ENCODE data around the gene EID1.

Gene EID1, protein sequence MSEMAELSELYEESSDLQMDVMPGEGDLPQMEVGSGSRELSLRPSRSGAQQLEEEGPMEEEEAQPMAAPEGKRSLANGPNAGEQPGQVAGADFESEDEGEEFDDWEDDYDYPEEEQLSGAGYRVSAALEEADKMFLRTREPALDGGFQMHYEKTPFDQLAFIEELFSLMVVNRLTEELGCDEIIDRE

GRCh38 chr15:48877630-48878595 lies at the start of gene EID1:
TSS of gene EID1 (plus strand) at chr15:48878134. CDS start at chr15:48878177, 43 bp downstream.
- DNase-seq (ENCODE audit: low spot score) = peak; percentile 94
- TF ChIP-seq, protein P1, sequence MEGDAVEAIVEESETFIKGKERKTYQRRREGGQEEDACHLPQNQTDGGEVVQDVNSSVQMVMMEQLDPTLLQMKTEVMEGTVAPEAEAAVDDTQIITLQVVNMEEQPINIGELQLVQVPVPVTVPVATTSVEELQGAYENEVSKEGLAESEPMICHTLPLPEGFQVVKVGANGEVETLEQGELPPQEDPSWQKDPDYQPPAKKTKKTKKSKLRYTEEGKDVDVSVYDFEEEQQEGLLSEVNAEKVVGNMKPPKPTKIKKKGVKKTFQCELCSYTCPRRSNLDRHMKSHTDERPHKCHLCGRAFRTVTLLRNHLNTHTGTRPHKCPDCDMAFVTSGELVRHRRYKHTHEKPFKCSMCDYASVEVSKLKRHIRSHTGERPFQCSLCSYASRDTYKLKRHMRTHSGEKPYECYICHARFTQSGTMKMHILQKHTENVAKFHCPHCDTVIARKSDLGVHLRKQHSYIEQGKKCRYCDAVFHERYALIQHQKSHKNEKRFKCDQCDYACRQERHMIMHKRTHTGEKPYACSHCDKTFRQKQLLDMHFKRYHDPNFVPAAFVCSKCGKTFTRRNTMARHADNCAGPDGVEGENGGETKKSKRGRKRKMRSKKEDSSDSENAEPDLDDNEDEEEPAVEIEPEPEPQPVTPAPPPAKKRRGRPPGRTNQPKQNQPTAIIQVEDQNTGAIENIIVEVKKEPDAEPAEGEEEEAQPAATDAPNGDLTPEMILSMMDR (conservative IDR thresholded peaks at IDR 0.05; ENCODE audit: low read depth) = no peak
- H3K27ac ChIP-seq = peak within 1 kb of the TSS; percentile 84
- POLR2A ChIA-PET (ENCODE audit: low non-redundant PET) = no interaction called here
- CTCF ChIA-PET = interaction anchor here (0.7 to 1.9 kb wide), 2 partner anchors 11 to 16 kb away, joined by 5 read pairs; no protein-coding TSS in a partner anchor

DNA sequence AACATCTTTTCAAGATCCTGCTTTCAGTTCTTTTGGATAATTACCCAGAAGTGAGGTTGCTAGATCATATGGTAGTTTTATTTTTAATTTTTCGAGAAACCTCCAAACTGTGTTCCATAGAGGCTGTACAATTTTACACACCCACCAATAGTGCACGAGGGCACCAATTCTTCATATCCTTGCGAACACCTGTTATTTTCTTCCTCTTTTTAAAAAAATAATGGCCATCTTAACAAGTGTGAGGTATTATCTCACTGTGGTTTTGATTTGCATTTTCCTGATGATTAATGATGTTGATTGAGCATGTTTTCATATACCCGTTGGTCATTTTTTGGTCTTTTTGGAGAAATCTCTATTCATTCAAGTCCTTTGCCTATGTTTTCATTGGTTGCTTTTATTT lies 49.5 kb upstream of the EID1 start:
- no peak for DNase-seq (ENCODE audit: low spot score)
- CTCF ChIA-PET = no interaction called here
- TF ChIP-seq, protein P1 (conservative IDR thresholded peaks at IDR 0.05; ENCODE audit: low read depth) = no peak

DNA sequence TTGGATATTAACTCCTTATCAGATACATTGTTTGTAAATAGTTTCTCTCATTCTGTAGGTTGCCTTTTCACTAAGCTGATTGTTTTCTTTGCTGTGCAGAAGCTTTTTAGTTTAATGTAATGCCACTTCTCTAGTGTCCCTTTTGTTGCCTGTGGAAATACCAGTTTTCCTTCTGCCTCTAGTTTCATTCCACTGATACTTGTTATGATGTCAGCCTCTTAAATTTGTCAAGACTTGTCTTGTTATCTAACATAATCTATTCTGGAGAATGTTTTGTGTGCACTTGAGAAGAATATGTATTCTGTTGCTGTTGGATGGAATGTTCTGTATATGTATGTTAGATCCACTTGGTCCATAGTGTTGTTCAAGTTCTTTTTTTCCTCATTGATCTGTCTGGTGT lies 49.0 kb upstream of the EID1 start:
- POLR2A ChIA-PET (ENCODE audit: low non-redundant PET) = no interaction called here
- no peak overlapping the region for H3K27ac ChIP-seq
- CTCF ChIA-PET = no interaction called here
- TF ChIP-seq, protein P1 (conservative IDR thresholded peaks at IDR 0.05; ENCODE audit: low read depth) = no peak
- no peak for DNase-seq (ENCODE audit: low spot score)

More for the DNA sequence above, 49.5 kb upstream of the EID1 start:
- POLR2A ChIA-PET (ENCODE audit: low non-redundant PET) = no interaction called here
- no peak overlapping the region for H3K27ac ChIP-seq

DNA sequence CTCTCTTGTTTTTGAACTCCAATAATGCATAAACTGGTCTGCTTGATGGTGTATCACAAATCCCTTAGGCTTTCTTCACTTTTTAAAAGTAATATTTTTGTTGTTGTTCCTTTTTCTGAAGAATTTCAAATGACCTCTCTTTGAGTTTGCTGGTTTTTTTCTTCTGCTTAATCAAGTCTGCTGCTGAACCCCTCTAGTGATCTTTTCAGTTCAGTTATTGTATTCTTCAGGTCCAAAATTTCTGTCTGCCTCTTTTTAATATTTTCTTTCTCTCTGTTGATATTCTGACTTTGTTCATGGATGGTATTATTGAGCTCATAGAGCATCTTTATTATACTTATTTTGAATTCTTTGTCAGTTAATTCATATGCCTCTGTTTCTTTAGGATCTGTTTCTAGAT lies 45.3 kb upstream of the EID1 start:
- DNase-seq (ENCODE audit: low spot score) = no peak
- H3K27ac ChIP-seq = no peak overlapping the region
- CTCF ChIA-PET = no interaction called here
- TF ChIP-seq, protein P1 (conservative IDR thresholded peaks at IDR 0.05; ENCODE audit: low read depth) = no peak
- POLR2A ChIA-PET (ENCODE audit: low non-redundant PET) = no interaction called here

- no peak overlapping the region for H3K27ac ChIP-seq
- no peak for DNase-seq (ENCODE audit: low spot score)
- ChIA-PET CTCF (interaction anchor here (0.6 to 0.7 kb wide), 2 partner anchors 36 to 142 kb away, joined by 3 to 6 read pairs; no protein-coding TSS in a partner anchor), POLR2A (ENCODE audit: low non-redundant PET) (no interaction called here)
- TF ChIP-seq, protein P1 (conservative IDR thresholded peaks at IDR 0.05; ENCODE audit: low read depth) = no peak
Measured at GRCh38 chr15:48833526-48834239, 44.3 kb upstream of the EID1 start.

- DNase-seq (ENCODE audit: low spot score) = no peak
- no peak overlapping the region for H3K27ac ChIP-seq
- POLR2A ChIA-PET (ENCODE audit: low non-redundant PET) = no interaction called here
- TF ChIP-seq, protein P1 (conservative IDR thresholded peaks at IDR 0.05; ENCODE audit: low read depth) = no peak
- CTCF ChIA-PET = interaction anchor here (0.5 kb wide), 1 partner anchor 22 kb away, joined by 3 read pairs; no protein-coding TSS in a partner anchor
Measured at GRCh38 chr15:48834756-48835155, 43.2 kb upstream of the EID1 start.
